Stimulated activated CD4-positive, alpha-beta T cell treated with anti-CD3 and anti-CD28 coated beads, Interleukin-4, amount 100 ng/mL, for 24 hours (primary cell): ENCODE measurements around the gene BAG2.

Experiments
- DNase-seq: peaks from one replicate; pipeline ENCODE4 v3.0.0-alpha.2; 2020

BAG2 gene

DNA sequence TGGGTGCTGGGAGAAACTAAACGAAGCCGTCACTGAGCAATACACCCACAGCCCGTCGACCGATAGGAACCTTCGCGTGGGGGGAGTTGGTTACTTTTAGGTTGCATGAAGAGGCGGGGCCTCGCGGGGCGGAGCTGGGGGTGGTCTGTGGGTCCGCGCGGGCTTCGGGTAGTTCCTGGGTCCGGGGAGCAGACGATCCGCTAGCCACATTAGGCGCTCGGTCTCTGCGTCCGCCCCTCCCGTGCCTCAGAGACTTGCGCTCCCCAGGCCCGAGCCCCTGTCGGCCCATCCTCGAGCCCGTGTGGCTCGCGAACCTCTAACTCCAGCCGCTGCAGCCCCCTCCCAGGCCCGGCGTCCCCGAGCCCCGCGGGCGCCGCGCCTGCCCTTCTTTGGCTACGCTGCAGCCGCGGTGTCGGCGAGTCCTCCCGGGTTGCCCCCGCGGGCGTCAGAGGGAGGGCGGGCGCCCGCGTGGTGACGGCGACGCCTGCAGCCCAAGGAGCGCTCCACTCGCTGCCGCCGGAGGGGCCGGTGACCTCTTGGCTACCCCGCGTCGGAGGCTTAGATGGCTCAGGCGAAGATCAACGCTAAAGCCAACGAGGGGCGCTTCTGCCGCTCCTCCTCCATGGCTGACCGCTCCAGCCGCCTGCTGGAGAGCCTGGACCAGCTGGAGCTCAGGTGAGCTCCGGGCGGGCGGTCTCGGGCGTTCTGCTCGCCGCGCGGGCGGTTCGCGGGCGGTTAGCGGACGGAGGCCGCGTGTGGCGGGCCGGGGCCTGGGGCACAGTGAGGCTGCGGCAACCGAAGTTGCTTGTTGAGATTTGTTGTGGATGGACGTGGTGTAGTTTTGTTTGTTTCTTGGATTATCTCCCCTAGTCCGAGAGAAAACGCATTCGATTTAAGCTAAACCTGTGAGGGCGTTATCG lies at the start of gene BAG2:
Gene BAG2, plus strand, starts transcription at position 191 of the 920 bp plus-strand sequence. Its CDS starts 372 bp downstream, at position 563.
- DNase-seq: peak; percentile 91

DNA sequence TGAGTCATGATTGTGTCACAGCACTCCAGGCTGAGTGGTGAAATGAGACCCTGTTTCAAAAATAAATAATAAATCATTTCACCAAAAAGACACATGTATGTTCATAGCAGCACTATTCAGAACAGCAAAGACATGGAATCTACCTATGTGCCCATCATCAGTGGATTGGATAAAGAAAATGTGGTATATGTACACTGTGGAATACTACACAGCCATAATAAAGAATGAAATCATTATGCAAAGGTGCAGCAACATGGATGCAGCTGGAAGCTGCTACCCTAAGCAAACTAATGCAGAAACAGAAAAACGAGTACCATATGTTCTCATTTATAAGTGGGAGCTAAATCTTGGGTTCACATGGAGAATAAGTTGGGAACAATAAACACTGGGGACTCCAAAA lies 49.0 kb upstream of the BAG2 start:
- no peak for DNase-seq

DNA sequence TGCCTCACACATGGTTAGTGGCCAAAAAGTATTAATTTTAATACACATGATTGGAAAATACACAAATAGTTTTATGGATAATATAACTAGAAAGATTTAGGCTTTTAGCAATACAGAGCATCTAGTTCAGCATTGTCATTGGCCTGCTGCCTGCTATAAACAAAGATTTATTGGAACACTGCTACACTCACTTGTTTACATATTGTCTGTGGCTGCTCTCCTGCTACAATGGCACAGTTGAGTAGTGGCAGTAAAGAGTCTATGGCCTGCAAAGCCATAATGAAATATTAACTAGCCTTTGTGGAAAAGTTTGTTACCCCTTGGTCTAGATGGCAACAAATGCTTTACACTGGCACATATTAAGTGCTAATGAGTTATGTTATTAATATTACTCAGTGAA lies 44.4 kb upstream of the BAG2 start:
- DNase-seq: no peak

DNA sequence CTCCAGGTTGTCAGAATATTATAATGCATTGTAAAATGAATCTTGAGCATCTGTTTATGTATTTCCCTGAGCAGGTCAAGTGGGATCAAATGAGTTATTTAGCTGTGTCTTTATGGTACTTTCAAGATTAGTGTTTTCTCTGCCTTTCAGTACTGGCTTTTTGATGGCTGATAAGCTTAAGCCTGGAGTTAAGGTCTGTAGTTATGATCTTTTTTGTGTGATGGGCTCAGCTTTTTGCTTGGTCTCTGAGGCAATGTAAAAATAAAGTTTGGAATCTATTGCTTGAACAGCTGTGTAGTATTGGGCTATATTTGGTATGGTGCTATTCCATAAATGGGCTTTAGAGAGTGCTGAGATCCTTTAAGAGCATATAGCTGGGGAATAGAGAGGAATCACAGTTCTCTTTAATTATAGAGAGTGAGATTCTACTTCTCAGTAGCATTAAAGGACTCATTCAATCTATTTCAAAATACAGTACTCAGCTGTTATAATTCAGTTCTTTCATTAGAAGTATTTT lies 41.4 kb upstream of the BAG2 start:
- DNase-seq: no peak

DNA sequence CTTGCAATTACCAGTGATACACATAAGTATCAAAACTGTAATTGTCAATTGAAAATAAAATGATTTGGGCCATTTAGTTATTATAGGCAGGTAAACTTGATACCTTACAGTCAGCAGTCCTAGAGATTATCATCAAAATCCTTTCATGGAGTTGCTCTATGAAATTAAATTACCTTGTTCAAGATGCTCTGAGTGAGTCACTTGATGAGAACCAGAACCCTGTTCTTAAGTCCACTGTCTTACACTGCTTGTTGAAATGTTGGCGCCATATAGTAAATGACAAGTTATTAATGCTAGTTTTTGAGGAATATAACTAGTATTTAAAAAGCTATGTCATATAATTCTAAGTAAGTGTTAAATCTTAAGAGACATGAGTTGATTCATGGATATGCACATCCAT lies 37.2 kb upstream of the BAG2 start:
- no peak for DNase-seq

DNA sequence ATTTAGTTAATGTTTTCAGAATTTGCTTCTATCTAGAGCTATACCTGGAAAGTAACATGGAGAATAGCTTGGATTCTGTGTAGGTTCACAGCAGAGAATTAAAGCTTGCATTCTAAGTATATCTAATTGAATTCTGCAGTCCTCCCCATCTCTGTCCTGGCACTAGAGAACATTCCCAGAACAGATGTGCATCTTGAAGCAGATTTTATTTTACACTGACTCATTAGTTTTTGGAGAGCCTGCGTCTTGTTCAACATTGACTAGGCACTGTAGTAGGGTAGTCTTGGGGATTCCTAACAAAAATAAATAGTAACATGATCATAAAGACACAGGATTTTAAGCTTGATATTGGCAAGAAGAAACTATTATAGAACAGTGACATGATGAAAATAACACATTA lies 36.2 kb upstream of the BAG2 start:
- no peak for DNase-seq

DNA sequence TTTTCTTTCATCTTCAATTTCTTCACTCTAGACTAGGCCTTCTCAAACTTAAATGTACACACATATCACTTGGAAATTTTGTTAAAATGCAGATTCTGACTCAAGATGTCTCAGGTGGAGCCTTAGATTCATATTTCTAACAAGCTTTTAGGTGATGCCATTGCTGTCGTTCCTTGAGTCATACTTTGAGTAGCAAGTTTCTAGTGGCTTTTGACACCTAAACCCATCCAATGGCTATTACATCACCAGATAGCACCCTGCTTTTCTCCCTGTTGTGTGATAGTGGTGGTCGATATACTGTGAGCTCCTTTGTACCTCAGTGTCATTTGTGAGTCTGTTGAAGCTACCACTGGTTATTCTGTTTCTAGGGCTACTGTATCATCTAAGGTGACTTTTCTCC lies 34.8 kb upstream of the BAG2 start:
- DNase-seq: no peak

DNA sequence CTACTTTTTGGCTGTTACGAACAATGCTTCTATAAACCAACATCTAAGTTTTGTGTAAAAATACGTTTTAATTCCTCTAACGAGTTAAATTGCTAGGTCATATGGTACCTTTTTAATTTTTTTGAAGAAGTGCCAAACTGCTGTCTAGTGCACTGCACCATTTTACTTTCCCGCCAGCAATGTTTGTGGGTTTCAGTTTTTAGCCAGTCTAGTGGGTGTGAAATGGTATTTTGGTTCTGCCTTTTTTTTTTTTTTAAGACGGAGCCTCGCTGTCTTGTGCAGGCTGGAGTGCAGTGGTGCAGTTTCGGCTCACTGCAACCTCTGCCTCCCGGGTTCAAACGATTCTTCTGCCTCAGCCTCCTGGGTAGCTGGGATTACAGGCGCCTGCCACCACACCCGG lies 34.1 kb upstream of the BAG2 start:
- no peak for DNase-seq

DNA sequence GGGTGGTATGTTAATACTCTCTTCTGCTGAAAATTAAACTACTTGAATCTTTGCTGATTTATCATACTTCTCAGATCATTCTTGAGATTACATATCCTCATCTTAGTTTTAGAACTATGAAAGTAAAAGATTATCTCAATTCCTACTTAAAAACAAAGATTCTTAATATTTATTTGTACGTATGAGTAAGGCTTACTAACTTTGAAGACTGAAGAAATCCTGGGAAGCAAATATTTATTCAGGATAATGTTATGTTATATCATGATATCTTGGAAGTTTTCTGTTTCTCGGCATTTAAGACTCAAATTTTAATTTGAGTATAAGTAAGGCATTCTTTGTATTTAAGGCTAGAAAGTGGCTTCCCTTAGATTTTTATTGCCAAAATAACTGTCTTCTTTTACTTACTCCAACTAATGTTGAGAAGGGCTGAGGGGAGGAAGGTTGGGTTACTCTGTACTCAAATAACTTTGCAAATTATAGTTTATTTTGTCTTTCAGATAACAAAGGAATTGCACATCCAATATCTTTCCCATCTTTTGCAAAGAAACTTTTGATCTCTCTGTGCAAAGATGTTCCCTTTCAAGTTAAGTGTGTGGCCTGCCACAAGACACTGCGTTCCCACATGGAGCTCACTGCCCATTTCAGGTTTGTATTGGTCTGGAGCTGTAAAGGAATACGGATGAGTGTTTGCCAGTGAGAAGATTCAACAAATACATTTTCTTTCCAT lies 30.5 kb upstream of the BAG2 start:
- DNase-seq: no peak

DNA sequence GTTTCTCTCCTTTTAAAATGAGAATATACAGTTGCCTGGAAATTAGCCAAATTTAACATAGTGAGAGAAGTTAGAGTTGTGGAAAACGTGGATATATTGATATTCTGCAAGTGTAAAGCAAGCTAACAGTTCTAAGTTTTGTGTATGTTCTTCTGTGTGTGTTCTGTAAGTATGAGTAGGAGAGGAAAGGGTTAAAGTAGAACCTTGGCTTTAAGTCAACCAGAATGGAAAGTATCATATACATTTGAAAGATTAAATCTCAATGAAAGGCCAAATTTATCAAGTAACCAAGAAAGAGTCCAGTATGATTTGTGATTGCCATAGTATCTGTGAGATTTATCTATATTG lies 30.0 kb upstream of the BAG2 start:
- DNase-seq: no peak

DNA sequence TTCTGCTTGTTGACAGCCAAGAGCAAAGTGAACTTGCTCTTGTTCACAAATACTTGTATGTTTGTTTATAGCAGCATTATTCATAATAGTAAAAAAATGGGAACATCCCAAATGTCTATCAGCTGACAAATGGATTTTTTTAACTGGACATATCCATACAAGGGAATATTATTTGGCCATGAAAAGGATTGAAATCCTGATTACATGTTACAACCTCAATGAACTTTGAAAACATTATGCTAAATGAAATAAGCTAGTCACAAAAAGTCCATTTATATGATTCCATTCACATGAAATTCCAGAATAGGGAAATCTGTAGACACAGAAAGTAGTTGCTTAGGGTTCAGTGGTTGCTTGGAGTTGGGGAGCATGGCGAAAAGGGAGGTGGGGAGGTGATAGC lies 28.4 kb upstream of the BAG2 start:
- DNase-seq: no peak

DNA sequence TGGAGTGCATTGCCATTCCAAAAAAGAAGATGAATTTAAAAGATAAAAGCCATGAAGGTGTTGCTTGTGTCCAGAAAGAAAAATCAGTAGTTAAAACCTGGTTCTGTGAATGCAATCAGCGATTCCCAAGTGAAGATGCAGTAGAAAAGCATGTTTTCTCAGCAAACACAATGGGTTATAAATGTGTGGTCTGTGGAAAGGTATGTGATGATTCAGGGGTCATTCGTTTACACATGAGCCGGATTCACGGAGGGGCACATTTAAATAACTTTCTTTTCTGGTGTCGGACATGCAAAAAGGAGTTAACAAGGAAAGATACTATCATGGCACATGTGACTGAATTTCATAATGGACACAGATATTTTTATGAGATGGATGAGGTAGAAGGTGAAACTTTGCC lies 24.7 kb upstream of the BAG2 start:
- no peak for DNase-seq

DNA sequence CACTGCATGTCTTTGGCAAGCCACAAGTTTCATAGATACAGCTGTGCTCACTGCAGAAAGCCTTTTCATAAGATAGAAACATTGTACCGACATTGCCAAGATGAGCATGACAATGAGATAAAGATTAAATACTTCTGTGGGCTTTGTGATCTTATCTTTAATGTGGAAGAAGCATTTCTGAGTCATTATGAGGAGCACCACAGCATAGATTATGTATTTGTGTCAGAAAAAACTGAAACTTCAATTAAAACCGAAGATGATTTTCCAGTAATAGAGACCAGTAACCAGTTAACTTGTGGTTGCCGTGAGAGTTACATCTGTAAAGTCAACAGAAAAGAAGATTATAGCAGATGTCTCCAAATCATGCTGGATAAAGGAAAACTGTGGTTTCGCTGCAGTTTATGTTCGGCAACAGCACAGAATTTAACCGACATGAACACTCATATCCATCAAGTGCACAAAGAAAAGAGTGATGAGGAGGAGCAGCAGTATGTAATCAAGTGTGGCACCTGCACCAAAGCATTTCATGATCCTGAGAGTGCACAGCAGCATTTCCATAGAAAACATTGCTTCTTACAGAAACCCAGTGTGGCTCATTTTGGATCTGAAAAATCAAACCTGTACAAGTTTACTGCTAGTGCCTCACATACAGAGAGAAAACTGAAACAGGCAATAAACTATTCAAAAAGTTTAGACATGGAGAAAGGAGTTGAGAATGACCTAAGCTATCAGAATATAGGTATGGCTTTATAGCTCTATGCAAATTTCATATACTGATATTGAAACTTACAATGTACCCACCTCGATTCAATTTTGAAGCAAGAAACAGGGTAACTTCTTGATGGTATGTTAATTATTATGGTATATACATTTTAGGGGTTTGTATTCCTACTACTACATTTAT lies 23.9 kb upstream of the BAG2 start:
- no peak for DNase-seq

DNA sequence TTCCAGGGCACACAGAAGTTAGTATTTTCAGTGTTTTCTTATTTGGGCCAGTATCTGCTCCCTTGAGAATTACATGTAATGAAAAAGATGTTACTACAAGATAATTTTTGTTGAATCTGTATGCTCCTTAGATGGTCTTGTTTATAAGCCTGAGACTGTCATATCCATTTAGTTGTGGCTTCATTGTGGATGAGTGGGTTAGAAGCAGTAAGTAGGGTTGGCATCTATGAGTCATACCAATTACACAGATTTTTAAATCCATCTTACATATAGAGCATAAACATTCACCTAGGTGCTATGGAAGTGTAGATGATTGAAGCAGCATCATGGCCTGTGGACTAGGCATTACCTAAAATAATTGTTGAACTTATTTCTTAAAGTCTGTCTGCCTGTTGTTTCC lies 13.5 kb upstream of the BAG2 start:
- DNase-seq: no peak

DNA sequence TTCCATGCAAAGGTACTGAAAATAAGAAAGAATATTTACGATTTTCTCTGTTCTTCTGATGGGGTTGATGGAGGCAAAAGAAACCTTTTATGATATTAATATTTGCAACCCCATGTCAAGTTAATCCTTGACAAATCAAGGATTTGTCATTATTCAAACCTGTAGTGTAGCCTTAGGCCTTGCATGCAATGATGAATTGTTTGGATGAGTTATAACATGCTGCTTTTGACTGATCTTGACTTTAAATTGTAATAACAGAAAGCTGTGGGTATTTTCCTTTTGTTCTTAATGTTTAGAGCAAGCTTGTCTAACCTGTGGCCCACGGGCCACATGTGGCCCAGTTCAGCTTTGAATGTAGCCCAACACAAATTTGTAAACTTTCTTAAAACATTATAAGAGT lies 13.0 kb upstream of the BAG2 start:
- DNase-seq: no peak

DNA sequence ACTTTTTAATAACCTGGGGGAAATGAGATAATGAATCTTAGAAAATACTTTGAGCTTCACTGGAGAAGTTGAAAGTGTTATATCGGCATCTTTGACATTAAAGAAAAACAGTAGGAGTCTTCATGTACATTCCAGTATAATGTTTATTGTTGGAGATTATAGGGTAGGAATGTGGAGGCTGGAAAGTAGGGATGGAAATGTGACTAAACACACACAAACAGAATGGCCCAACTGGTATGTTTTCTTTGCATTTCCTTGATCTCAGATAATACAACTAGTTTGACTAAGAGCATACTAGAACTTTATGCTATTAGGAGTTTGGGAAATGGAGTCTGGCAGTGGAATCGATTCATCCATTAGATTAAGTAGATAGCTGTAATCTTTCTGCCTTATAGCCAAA lies 10.1 kb upstream of the BAG2 start:
- DNase-seq: no peak

DNA sequence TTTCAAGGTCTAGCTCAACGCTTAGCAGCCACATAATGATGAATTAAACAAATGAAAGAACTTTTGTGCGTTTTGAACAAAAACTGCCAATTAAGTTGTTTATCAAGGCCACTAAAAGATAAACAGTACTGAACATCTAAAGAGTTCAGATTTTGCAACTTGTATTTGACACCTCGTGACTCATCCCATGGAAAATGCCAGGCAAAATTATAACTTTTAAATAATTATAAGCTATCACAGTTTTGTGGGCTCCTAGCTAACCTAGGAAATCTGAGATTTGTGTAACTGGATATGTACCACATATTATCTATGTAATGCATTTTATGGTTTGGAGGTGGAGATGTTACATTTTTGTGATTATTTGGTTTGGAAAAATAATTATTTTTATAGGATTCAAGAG lies 9.6 kb upstream of the BAG2 start:
- no peak for DNase-seq

DNA sequence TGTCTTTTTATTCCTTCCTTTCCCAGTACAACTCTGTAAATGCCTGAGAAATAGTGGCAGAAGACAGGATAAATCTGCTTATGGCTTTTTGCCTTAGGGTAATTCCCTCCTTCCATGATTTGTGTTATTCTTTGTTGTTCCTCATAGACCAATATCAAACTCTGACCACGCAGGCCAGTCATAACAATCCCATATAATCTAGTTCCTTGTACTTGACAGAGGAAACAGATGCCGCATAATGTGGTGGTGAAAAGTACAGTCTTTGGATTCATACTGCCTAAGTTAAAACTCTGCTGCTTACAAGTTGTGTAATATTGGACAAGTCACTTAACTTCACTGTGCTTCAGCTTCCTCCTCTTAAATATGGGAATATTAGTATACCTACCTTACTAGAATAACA lies 8.2 kb upstream of the BAG2 start:
- no peak for DNase-seq

DNA sequence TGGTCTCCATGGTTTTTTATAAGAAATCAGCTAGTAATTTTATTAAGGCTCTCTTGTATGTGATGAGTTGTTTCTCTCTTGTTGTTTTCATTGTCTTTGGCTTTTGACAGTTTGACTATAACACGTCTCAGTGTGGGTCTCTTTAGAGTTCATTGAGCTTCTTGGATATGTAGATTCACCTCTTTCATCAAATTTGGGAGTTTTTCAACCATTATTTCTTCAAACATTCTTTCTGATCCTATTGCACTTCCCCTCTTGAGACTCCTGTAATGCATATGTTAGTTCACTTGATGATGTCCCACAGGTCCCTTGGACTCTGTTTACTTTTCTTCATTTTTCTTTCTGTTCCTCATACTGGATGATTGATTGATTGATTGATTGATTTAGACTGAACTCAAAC lies 7.0 kb upstream of the BAG2 start:
- DNase-seq: no peak

DNA sequence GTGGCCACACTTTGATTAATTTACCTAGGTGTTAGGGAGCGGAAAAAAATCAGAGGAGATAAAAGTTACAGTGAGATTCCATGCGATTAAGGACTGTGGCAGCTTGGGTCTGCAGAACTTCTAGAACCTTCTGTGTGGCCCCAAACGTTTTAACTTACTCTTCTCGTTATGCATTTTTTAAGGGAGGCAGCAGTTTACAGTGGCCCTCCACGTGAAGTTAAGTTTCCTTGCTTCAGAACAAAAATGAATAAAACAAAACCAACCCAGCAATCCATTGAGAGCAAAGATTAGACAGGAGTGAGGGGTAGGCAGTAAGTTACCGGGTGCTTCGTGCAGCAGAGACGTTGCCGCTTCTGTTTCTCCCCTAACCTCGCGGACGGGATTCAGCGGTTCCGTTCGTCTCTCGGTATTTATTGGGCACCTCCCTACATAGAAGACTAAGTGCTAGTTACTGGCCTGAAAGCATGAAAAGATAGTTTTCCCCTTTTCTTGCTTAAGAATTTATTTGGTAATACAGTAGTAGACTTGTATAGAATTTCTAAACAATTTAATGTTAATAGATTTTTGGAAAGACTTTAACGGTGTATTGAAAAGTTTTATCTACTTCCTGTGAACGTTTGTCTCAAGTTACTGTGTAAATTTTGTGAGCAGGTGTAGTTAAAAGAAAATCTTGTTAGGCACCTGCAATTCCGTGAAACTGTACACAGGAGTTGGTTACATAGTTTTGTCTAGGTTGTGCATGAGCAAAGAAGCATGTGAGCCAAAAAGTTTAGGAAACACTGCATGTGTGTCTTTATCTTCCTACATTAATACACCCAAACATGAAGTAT lies 1.1 kb downstream of the BAG2 start:
- peak; percentile 26 for DNase-seq

DNA sequence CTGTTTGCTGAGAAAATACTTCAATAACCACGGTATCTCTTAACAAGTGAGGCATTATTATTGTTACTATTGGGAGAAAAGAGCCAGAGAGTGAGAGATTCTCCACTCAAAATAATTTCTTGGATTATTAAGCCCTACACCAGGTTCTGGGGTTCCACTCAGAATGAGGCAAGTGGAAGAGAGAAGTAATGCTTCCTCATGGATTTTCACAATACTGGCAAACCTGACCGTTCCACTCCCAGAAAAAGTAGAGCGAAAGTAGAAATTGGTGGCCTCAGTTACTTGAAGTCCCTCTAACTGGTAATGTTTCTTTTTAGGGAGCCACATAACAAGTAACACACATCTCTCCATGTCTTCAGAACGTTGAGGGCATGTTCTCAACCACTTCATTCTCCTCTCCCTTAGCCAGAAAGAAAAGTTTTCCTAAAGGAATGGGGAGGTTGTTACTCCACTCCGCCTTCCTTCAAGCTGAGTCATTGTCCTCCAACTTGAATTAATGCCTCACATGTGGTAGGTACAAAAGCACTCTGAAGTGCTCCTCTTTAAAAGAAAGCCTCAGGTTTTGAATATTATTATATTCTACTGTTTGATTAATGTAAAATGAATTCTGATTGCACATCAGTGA lies 1.9 kb downstream of the BAG2 start:
- no peak for DNase-seq

DNA sequence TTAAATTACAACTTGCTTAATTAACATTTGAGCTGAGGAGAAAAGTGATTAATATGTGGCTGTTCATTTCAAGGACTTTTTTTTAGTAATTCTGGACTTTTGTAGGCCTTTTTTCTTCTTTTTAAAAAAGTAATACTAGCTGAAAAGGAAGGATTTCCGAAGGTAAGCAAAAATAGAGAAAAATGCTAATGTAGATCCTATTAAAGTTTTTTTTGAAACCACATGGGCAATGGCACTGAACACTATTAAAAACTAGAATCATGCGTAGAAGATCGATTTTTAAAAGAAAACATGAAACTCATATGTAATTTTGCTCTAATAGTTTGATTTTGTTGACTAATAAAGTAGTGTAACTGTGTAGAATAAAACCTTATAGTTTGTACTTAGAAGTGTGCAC lies 2.4 kb downstream of the BAG2 start:
- no peak for DNase-seq
